Fibroblast of lung (primary cell): ENCODE results near the gene FRS2.

Experiments
- CTCF ChIP-seq, 2 donors: IDR thresholded peaks in 1 of 2; conservative IDR thresholded peaks in 1 of 2; 1 replicate in 1 of 2; 2 replicates in 1 of 2; pipeline ENCODE4 v1.5.1; 2011 to 2012; ENCODE audit warnings: low read length in 2 of 2, control low read depth in 1 of 2, inconsistent platforms in 1 of 2, low read depth in 1 of 2, mild to moderate bottlenecking in 1 of 2
- EZH2 ChIP-seq: IDR thresholded peaks from 2 replicates; pipeline ENCODE4 v1.5.1; 2012; ENCODE audit warnings: low read length, control low read depth, mild to moderate bottlenecking; ENCODE audit errors: missing control alignments

DNA sequence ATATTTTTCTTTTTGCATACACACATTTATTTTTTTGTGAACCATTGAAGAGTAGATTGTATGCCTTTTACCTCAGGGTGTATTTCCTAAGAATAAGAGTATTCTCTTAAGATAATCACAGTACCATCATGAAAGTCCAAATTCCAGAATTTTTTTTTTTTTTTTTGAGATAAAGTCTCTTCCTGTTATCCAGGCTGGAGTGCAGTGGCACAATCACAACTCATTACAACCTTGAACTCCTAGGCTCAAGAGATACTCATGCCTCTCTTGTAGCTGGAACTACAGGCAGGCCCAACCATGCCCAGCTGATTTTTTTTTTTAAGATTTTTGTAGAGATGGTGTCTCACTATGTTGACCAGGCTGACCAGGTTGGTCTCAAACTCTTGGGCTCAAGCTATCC lies 10.9 kb downstream of the FRS2 start:
- TF ChIP-seq CTCF (conservative IDR thresholded peaks at IDR 0.05 in 1 of 2, IDR thresholded peaks at IDR 0.05 in 1 of 2; ENCODE audit: low read depth in 1 of 2, low read length in 2 of 2), result no peak
- TF ChIP-seq EZH2, result no peak
